Endodermal cell (in vitro differentiated cells): ENCODE results near the gene ITM2B. TPM values are rescaled to one million over a fixed set of nuclear protein-coding genes. Genes with fewer than 3 reads are reported as not detected.

Source experiments
- DNase-seq: peaks from one replicate; pipeline ENCODE4 v3.0.0-alpha.2; 2017
- H3K27ac ChIP-seq: 2 replicates; pipeline ENCODE4 v1.5.1; 2013; ENCODE audit warnings: mild to moderate bottlenecking, low read depth, low read length, moderate library complexity
- H3K27me3 ChIP-seq: 2 replicates; pipeline ENCODE4 v1.6.1; 2013; ENCODE audit warnings: mild to moderate bottlenecking, low read length, moderate library complexity; ENCODE audit not compliant: insufficient read depth, control insufficient read depth, poor library complexity, severe bottlenecking
- H3K36me3 ChIP-seq: 2 replicates; pipeline ENCODE4 v1.7.0; 2013; ENCODE audit warnings: mild to moderate bottlenecking, low read length, moderate library complexity; ENCODE audit not compliant: control insufficient read depth, insufficient read depth
- H3K4me1 ChIP-seq: one replicate; pipeline ENCODE4 v1.7.0; 2013; ENCODE audit warnings: low read length; ENCODE audit not compliant: control insufficient read depth, insufficient read depth
- H3K4me3 ChIP-seq: 2 replicates; pipeline ENCODE4 v1.5.1; 2013; ENCODE audit warnings: mild to moderate bottlenecking, low read length, moderate library complexity
- H3K9ac ChIP-seq: 2 replicates; pipeline ENCODE4 v1.6.1; 2013; ENCODE audit warnings: mild to moderate bottlenecking, low read length, moderate library complexity; ENCODE audit not compliant: poor library complexity, severe bottlenecking; ENCODE audit errors: extremely low read depth
- H3K9me3 ChIP-seq: 2 replicates; pipeline ENCODE4 v1.6.1; 2013; ENCODE audit warnings: mild to moderate bottlenecking, low read length, moderate library complexity; ENCODE audit not compliant: control insufficient read depth
- H3K27ac Mint-ChIP-seq: 2 replicates; pipeline ENCODE4 v1.8.0; 2020; ENCODE audit warnings: mixed read lengths
- H3K27me3 Mint-ChIP-seq: 2 replicates; pipeline ENCODE4 v1.8.0; 2021; ENCODE audit warnings: mild to moderate bottlenecking, mixed read lengths; ENCODE audit not compliant: insufficient read depth
- H3K36me3 Mint-ChIP-seq: 2 replicates; pipeline ENCODE4 v1.8.0; 2020; ENCODE audit warnings: low read depth, mixed read lengths
- H3K4me1 Mint-ChIP-seq: 2 replicates; pipeline ENCODE4 v1.8.0; 2020; ENCODE audit warnings: mixed read lengths
- H3K4me3 Mint-ChIP-seq: 2 replicates; pipeline ENCODE4 v1.8.0; 2020; ENCODE audit warnings: mild to moderate bottlenecking, moderate library complexity, mixed read lengths
- H3K9me3 Mint-ChIP-seq: 2 replicates; pipeline ENCODE4 v1.8.0; 2020; ENCODE audit warnings: mild to moderate bottlenecking, mixed read lengths
- WGBS, 2 experiments: methylation state at CpG; one replicate each; pipeline versions ENCODE4 v1.1.5 to v1.1.7; 2013; ENCODE audit warnings: missing lambda C conversion rate in 2 of 2, mixed read lengths in 1 of 2; ENCODE audit not compliant: insufficient coverage in 1 of 2, insufficient read length in 1 of 2; 5-methylcytosine and 5-hydroxymethylcytosine counted together
- total RNA-seq, 2 donors: library from RNA; stranded (reverse); fragmentation: NEBNext Ultra II Directional in 1 of 2; extraction: Animal tissue kit (Norgen Biotek cat#: 25700) in 1 of 2; gene quantifications; 2 replicates in 1 of 2; 3 replicates in 1 of 2; pipeline ENCODE4 v1.2.1, GENCODE V29; 2021
- TF ChIP-seq, protein P1 (sequence below): fragments of 200-600 bp; sonication (generic); conservative IDR thresholded peaks from 2 replicates; pipeline ENCODE4 v1.5.0; 2021; ENCODE audit warnings: antibody characterized with exemption, mild to moderate bottlenecking

ITM2B gene
- total RNA-seq, 2 donors from 2014 or later, result 158 to 170 TPM

DNA sequence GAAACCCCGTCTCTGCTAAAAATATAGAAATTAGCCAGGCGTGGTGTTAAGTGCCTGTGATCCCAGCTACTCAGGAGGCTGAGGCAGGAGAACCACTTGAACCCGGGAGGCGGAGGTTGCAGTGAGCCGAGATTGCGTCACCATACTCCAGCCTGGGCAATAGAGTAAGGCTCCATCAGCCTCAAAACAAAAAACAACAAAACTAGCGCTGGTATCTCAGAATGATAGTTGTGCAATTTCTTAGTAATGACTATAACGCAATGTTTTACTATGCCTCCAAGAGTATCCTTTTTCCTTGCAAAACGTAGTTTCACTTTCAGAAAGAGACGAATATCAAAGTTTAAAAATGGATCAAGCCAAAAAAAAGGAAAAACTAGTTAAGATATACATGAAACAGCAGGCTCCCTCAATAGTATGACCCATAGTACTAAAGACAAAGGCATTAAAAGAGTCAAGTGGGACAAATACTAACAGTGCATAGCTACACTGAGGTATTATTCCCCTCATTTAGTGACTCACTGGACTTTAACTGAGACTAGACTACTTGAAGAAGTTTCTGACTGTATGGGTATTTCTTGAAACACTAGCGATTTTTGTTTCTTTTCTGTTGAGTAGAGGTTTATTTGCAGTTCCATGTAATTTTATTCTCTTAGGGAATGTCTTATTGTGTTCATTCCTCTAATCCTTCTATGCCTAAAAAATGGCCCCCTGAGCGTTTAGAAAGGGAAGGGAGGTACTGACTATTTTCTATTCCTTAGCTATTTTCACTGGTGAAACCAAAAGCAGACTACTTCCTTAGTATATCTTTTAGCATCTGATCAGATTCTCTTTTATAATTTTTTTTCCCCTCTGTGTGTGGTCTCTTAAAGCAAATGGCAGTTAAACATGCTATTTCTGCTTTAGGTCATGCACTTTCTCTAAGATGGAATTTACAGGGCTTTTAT lies 10.4 kb upstream of the ITM2B start:
- TF ChIP-seq, protein P1, sequence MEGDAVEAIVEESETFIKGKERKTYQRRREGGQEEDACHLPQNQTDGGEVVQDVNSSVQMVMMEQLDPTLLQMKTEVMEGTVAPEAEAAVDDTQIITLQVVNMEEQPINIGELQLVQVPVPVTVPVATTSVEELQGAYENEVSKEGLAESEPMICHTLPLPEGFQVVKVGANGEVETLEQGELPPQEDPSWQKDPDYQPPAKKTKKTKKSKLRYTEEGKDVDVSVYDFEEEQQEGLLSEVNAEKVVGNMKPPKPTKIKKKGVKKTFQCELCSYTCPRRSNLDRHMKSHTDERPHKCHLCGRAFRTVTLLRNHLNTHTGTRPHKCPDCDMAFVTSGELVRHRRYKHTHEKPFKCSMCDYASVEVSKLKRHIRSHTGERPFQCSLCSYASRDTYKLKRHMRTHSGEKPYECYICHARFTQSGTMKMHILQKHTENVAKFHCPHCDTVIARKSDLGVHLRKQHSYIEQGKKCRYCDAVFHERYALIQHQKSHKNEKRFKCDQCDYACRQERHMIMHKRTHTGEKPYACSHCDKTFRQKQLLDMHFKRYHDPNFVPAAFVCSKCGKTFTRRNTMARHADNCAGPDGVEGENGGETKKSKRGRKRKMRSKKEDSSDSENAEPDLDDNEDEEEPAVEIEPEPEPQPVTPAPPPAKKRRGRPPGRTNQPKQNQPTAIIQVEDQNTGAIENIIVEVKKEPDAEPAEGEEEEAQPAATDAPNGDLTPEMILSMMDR, result no peak
- H3K27me3 ChIP-seq, result peaks cover 45% of the 10 kb centered on the region
- H3K36me3 Mint-ChIP-seq, result no peaks in the 10 kb centered on the region
- peaks cover 4% of the 10 kb centered on the region for H3K27me3 Mint-ChIP-seq
- no peak overlapping the region for H3K27ac Mint-ChIP-seq
- H3K4me3 ChIP-seq, result no peak overlapping the region
- H3K9ac ChIP-seq, result no peak overlapping the region
- no peak overlapping the region for H3K4me3 Mint-ChIP-seq
- H3K36me3 ChIP-seq, result no peaks in the 10 kb centered on the region
- no peaks in the 10 kb centered on the region for H3K4me1 Mint-ChIP-seq
- H3K27ac ChIP-seq, result no peak overlapping the region
- no peaks in the 10 kb centered on the region for H3K4me1 ChIP-seq
- WGBS, 2 experiments, result 89 to 93% methylated on average over 6 to 12 of the region's 12 CpGs
- H3K9me3 ChIP-seq, result no peaks in the 10 kb centered on the region
- peaks cover 1% of the 10 kb centered on the region for H3K9me3 Mint-ChIP-seq
- no peak for DNase-seq

DNA sequence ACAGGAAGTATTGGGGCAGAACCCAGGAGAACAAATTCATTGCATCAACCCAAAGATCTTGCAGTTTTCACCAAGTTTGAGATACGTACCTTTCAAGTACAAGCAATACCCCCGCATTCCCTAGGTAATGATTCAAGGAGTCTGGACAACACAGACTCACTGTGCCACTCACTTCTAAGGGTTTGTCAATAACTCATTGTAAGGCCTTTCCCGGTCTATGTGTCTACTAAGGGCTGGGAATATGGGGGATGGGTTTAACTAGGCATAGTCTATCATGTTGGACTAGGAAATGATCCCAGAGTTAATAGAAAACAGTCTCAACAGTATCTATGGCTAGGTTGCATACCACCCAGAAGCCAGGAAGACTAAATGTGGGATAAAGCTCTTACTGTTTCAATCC lies 8.3 kb upstream of the ITM2B start:
- TF ChIP-seq, protein P1, result no peak
- peaks cover 5% of the 10 kb centered on the region for H3K27me3 Mint-ChIP-seq
- 97 to 100% methylated on average over 2 to 3 of the region's 3 CpGs for WGBS, 2 experiments
- H3K27ac Mint-ChIP-seq, result no peak overlapping the region
- H3K27ac ChIP-seq, result no peak overlapping the region
- no peaks in the 10 kb centered on the region for H3K4me1 ChIP-seq
- H3K4me3 Mint-ChIP-seq, result no peak overlapping the region
- no peaks in the 10 kb centered on the region for H3K9me3 ChIP-seq
- H3K27me3 ChIP-seq, result peaks cover 29% of the 10 kb centered on the region
- no peaks in the 10 kb centered on the region for H3K36me3 Mint-ChIP-seq
- no peak overlapping the region for H3K9ac ChIP-seq
- no peaks in the 10 kb centered on the region for H3K36me3 ChIP-seq
- H3K4me3 ChIP-seq, result no peak overlapping the region
- no peaks in the 10 kb centered on the region for H3K4me1 Mint-ChIP-seq
- DNase-seq, result no peak
- no peaks in the 10 kb centered on the region for H3K9me3 Mint-ChIP-seq

DNA sequence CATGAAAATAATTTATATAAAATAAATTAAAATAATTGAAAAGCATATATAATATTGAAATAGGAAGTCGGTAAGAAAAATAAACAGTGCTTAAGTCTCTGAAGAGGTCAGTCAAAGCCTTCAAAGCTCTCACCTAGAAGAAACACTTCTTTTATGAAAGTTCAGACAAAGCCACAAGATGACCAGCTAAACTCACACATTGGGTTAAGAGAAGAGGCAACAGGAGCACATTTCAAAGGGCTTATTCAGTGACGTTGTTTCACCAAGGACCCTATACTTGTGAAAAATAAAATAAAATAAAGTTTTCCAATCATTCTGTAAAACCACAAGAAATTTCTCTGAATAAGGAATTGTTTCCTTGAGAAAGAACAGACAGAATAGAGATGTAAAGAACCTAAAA lies 2.5 kb upstream of the ITM2B start:
- TF ChIP-seq, protein P1, result no peak
- Mint-ChIP-seq H3K4me1 (peaks cover 14% of the 10 kb centered on the region), H3K9me3 (no peaks in the 10 kb centered on the region), H3K4me3 (no peak overlapping the region), H3K36me3 (no peaks in the 10 kb centered on the region), H3K27me3 (peaks cover 13% of the 10 kb centered on the region), H3K27ac (no peak overlapping the region)
- DNase-seq, result no peak
- WGBS, 2 experiments, result 85% methylated on average over 1 of the region's 2 CpGs; no CpG with 5 or more reads in 1 of the 2 experiments
- Histone ChIP-seq H3K27ac (no peak overlapping the region), H3K9ac (no peak overlapping the region), H3K9me3 (no peaks in the 10 kb centered on the region), H3K4me1 (peaks cover 4% of the 10 kb centered on the region), H3K27me3 (peaks cover 16% of the 10 kb centered on the region), H3K36me3 (no peaks in the 10 kb centered on the region), H3K4me3 (no peak overlapping the region)
